ENCODE measurements around the gene ZP1. TPM values are rescaled to one million over a fixed set of nuclear protein-coding genes. Genes with fewer than 3 reads are reported as not detected.
A peak's percentile ranks its signal among the peaks of the same experiment; 100 is the strongest.

ZP1 gene
- total and polyA plus RNA-seq, 2 of the 13 experiments (the other 11 are each of a cell fraction or from before 2014, with no cell fraction given) = 0.16 TPM; not detected in 1

DNA sequence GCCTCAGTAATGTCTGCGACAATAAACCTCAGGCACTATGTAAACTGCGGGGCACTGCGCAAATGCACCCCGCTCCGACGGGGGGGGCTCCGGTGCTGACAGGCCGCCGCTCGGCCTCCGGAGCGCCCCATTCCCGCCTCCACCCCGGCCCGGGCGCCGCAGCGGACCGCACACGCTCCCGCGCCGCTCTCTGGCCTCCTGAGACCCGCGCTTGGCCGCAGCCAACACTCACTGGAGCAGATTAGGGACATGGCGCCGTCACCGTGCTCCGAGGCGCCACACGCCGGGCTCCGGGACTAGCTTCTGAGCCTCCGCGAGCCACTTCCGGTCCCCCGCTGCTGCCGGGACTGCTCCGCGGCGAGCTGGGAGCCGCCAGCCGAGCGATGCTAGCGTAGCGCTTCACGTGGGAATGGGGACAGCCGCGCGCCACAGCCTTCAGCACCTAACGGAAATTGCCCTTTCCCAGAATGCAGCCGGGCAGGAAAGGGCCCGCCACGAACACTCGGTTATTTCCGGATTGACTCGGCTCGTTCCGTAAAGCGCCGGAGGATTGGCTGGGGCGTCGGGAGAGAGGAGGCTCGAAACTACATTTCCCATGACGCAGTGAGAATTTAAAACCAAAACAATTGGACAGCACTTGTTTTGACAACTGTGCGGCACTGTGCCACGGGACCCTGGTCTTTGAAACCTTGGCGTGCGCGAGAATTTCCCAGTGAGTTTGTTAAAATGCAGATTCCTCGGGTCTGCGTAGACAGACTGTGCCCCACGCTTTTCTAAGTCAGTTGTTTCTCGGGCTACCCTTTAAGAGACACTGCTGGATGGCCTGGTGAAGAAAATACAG lies 39.0 kb downstream of the ZP1 start, which contains the start of gene PRPF19 (continued):
- TF ChIP-seq THAP11 (CRISPR knock-in tag; IDR thresholded peaks at IDR 0.05) (peak; percentile 98), ZNF225 (CRISPR knock-in tag; IDR thresholded peaks at IDR 0.05) (no peak), NFE2 (CRISPR knock-in tag; IDR thresholded peaks at IDR 0.05) (no peak), ZFYVE20 (CRISPR knock-in tag; IDR thresholded peaks at IDR 0.05; ENCODE audit: borderline replicate concordance, low read depth) (no peak), XBP1 (CRISPR knock-in tag; IDR thresholded peaks at IDR 0.05) (no peak), POLR2A (IDR thresholded peaks at IDR 0.05; ENCODE audit: insufficient read depth in 1 of 2, low read depth in 2 of 2, low read length in 2 of 2) (peak; percentile 88 to 89), FOXK1 (CRISPR knock-in tag; IDR thresholded peaks at IDR 0.05; ENCODE audit: borderline replicate concordance, low read depth) (peak; percentile 84), NCOA5 (CRISPR knock-in tag; IDR thresholded peaks at IDR 0.05) (no peak), ZNF260 (CRISPR knock-in tag; IDR thresholded peaks at IDR 0.05; ENCODE audit: borderline replicate concordance, low read depth) (no peak), ZNF703 (CRISPR knock-in tag; IDR thresholded peaks at IDR 0.05; ENCODE audit: borderline replicate concordance) (no peak; the same call in 1 of the 2 replicates), TOE1 (CRISPR knock-in tag; IDR thresholded peaks at IDR 0.05) (no peak), PAXIP1 (CRISPR knock-in tag; conservative IDR thresholded peaks at IDR 0.05) (peak; percentile 49; the same call in 1 of the 2 replicates), ISL2 (CRISPR knock-in tag; IDR thresholded peaks at IDR 0.05) (peak; percentile 62; the same call in 1 of the 2 replicates), SATB2 (CRISPR knock-in tag; IDR thresholded peaks at IDR 0.05) (no peak), MLLT10 (CRISPR knock-in tag; IDR thresholded peaks at IDR 0.05) (no peak), SCMH1 (CRISPR knock-in tag; IDR thresholded peaks at IDR 0.05; ENCODE audit: borderline replicate concordance) (no peak)
- TF ChIP-seq, protein P1, sequence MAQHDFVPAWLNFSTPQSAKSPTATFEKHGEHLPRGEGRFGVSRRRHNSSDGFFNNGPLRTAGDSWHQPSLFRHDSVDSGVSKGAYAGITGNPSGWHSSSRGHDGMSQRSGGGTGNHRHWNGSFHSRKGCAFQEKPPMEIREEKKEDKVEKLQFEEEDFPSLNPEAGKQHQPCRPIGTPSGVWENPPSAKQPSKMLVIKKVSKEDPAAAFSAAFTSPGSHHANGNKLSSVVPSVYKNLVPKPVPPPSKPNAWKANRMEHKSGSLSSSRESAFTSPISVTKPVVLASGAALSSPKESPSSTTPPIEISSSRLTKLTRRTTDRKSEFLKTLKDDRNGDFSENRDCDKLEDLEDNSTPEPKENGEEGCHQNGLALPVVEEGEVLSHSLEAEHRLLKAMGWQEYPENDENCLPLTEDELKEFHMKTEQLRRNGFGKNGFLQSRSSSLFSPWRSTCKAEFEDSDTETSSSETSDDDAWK (CRISPR knock-in tag; IDR thresholded peaks at IDR 0.05) = no peak
- TF ChIP-seq, protein P2, sequence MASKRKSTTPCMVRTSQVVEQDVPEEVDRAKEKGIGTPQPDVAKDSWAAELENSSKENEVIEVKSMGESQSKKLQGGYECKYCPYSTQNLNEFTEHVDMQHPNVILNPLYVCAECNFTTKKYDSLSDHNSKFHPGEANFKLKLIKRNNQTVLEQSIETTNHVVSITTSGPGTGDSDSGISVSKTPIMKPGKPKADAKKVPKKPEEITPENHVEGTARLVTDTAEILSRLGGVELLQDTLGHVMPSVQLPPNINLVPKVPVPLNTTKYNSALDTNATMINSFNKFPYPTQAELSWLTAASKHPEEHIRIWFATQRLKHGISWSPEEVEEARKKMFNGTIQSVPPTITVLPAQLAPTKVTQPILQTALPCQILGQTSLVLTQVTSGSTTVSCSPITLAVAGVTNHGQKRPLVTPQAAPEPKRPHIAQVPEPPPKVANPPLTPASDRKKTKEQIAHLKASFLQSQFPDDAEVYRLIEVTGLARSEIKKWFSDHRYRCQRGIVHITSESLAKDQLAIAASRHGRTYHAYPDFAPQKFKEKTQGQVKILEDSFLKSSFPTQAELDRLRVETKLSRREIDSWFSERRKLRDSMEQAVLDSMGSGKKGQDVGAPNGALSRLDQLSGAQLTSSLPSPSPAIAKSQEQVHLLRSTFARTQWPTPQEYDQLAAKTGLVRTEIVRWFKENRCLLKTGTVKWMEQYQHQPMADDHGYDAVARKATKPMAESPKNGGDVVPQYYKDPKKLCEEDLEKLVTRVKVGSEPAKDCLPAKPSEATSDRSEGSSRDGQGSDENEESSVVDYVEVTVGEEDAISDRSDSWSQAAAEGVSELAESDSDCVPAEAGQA (IDR thresholded peaks at IDR 0.05; ENCODE audit: low read depth) = 0 out of 2 replicates have a peak, but pooled peaks have one; percentile 7
- TF ChIP-seq, protein P2 (CRISPR knock-in tag; IDR thresholded peaks at IDR 0.05; ENCODE audit: borderline replicate concordance) = no peak
